ENCODE measurements around the gene RYR1. TPM values are rescaled to one million over a fixed set of nuclear protein-coding genes. Genes with fewer than 3 reads are reported as not detected.

The RYR1 gene
- total and polyA plus RNA-seq, 2 of the 13 experiments (the other 11 are each of a cell fraction or from before 2014, with no cell fraction given) = 0.03 TPM; not detected in 1

- TF ChIP-seq, protein P1, sequence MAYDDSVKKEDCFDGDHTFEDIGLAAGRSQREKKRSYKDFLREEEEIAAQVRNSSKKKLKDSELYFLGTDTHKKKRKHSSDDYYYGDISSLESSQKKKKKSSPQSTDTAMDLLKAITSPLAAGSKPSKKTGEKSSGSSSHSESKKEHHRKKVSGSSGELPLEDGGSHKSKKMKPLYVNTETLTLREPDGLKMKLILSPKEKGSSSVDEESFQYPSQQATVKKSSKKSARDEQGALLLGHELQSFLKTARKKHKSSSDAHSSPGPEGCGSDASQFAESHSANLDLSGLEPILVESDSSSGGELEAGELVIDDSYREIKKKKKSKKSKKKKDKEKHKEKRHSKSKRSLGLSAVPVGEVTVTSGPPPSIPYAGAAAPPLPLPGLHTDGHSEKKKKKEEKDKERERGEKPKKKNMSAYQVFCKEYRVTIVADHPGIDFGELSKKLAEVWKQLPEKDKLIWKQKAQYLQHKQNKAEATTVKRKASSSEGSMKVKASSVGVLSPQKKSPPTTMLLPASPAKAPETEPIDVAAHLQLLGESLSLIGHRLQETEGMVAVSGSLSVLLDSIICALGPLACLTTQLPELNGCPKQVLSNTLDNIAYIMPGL (CRISPR knock-in tag; IDR thresholded peaks at IDR 0.05; ENCODE audit: borderline replicate concordance in 1 of 2, low read depth in 1 of 2) = no peak
- TF ChIP-seq, protein P2, sequence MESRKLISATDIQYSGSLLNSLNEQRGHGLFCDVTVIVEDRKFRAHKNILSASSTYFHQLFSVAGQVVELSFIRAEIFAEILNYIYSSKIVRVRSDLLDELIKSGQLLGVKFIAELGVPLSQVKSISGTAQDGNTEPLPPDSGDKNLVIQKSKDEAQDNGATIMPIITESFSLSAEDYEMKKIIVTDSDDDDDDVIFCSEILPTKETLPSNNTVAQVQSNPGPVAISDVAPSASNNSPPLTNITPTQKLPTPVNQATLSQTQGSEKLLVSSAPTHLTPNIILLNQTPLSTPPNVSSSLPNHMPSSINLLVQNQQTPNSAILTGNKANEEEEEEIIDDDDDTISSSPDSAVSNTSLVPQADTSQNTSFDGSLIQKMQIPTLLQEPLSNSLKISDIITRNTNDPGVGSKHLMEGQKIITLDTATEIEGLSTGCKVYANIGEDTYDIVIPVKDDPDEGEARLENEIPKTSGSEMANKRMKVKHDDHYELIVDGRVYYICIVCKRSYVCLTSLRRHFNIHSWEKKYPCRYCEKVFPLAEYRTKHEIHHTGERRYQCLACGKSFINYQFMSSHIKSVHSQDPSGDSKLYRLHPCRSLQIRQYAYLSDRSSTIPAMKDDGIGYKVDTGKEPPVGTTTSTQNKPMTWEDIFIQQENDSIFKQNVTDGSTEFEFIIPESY (CRISPR knock-in tag; IDR thresholded peaks at IDR 0.05) = no peak
- no peak for TF ChIP-seq ZNF331 (CRISPR knock-in tag; IDR thresholded peaks at IDR 0.05)
- no peak for TF ChIP-seq CBFB (CRISPR knock-in tag; IDR thresholded peaks at IDR 0.05)
- TF ChIP-seq KLF11 (CRISPR knock-in tag; IDR thresholded peaks at IDR 0.05) = no peak
These were observed 49.7 kb upstream of the RYR1 start (continued) for GRCh38 chr19:38383743-38384142.

GRCh38 chr19:38384209-38385027 is 49.1 kb upstream of the RYR1 start:
- CTCF ChIA-PET (ENCODE audit: low intra/inter-chr PET ratio, low total read pairs) = no interaction called here
- in situ Hi-C loops (cut with HindIII; ENCODE audit: extremely low pct_ligation_motif_present, low pct_unique_long_range_greater_than_20kb) (no loop called here), intact Hi-C loops (cut with micrococcal nuclease; ENCODE audit: unreplicated experiment) (no loop called here)
- no TSS peak for BruUV-seq (replicated peaks)
- 0 out of 2 replicates have a peak, but pooled peaks have one; percentile 18 for TF ChIP-seq SMC3 (IDR thresholded peaks at IDR 0.05; ENCODE audit: low read length)
- TF ChIP-seq, protein P3, sequence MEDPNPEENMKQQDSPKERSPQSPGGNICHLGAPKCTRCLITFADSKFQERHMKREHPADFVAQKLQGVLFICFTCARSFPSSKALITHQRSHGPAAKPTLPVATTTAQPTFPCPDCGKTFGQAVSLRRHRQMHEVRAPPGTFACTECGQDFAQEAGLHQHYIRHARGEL (CRISPR knock-in tag; IDR thresholded peaks at IDR 0.05) = no peak
- TF ChIP-seq ZNF496 (CRISPR knock-in tag; IDR thresholded peaks at IDR 0.05; ENCODE audit: insufficient replicate concordance) = no peak
- TF ChIP-seq, protein P4, sequence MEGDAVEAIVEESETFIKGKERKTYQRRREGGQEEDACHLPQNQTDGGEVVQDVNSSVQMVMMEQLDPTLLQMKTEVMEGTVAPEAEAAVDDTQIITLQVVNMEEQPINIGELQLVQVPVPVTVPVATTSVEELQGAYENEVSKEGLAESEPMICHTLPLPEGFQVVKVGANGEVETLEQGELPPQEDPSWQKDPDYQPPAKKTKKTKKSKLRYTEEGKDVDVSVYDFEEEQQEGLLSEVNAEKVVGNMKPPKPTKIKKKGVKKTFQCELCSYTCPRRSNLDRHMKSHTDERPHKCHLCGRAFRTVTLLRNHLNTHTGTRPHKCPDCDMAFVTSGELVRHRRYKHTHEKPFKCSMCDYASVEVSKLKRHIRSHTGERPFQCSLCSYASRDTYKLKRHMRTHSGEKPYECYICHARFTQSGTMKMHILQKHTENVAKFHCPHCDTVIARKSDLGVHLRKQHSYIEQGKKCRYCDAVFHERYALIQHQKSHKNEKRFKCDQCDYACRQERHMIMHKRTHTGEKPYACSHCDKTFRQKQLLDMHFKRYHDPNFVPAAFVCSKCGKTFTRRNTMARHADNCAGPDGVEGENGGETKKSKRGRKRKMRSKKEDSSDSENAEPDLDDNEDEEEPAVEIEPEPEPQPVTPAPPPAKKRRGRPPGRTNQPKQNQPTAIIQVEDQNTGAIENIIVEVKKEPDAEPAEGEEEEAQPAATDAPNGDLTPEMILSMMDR (CRISPR knock-in tag; IDR thresholded peaks at IDR 0.05) = peak; percentile 50
- TF ChIP-seq AGO2 (optimal IDR thresholded peaks at IDR 0.05; ENCODE audit: low read depth, low read length) = no peak
- TF ChIP-seq TGIF2 (CRISPR knock-in tag; IDR thresholded peaks at IDR 0.05) = no peak
- no peak for TF ChIP-seq GFI1 (CRISPR knock-in tag; IDR thresholded peaks at IDR 0.05; ENCODE audit: borderline replicate concordance)
- TF ChIP-seq STAG1 (CRISPR knock-in tag; IDR thresholded peaks at IDR 0.05) = peak; percentile 53
- TF ChIP-seq RAD21 (CRISPR knock-in tag; IDR thresholded peaks at IDR 0.05) = peak; percentile 45
- peak; percentile 18 for TF ChIP-seq XRCC5 (optimal IDR thresholded peaks at IDR 0.05; ENCODE audit: low read length)
- H3K27ac ChIP-seq (ENCODE audit: extremely low read length, insufficient read depth, low read length) = no peak overlapping the region
- H3K4me3 ChIP-seq (replicated peaks in 1 of 3; ENCODE audit: insufficient read depth in 1 of 3, low read depth in 2 of 3, low read length in 3 of 3) = no peak overlapping the region
- H3K9me3 ChIP-seq (ENCODE audit: low read length) = no peaks in the 10 kb centered on the region
- WGBS (ENCODE audit: low lambda C conversion rate) = 76% methylated on average over 5 of the region's 10 CpGs
- peaks cover 4% of the 10 kb centered on the region; the same call in 1 of the 2 replicates for H4K20me1 ChIP-seq (ENCODE audit: insufficient read depth, low read length)
- no peaks in the 10 kb centered on the region for H3K79me2 ChIP-seq (ENCODE audit: insufficient read depth, low read length)
- H3K36me3 ChIP-seq (replicated peaks in 1 of 2; ENCODE audit: control insufficient read depth in 1 of 2, insufficient read depth in 2 of 2, low read length in 2 of 2) = peaks cover 18 to 38% of the 10 kb centered on the region in 2 experiments
- peak; percentile 56 for ATAC-seq
- no peak overlapping the region for H2AFZ ChIP-seq (ENCODE audit: low read length)
- H3K9ac ChIP-seq (ENCODE audit: insufficient read depth, low read depth, low read length) = no peak overlapping the region
- peaks cover 15% of the 10 kb centered on the region for H3K4me1 ChIP-seq (ENCODE audit: insufficient read depth, low read length)
- peaks cover 2 to 13% of the 10 kb centered on the region in 2 experiments; a peak in 3 of 5 replicates for H3K27me3 ChIP-seq (ENCODE audit: control insufficient read depth in 1 of 2, insufficient read depth in 2 of 2, low read length in 2 of 2)
- no peak for FAIRE-seq
- POLR2A ChIA-PET = interaction anchor here (1.4 to 2.5 kb wide), 2 partner anchors 10 to 24 kb away, joined by 3 to 15 read pairs; partner anchors contain the start of gene PSMD8
- H3K4me2 ChIP-seq (ENCODE audit: low read depth, low read length) = no peak overlapping the region
- peak; percentile 24 for DNase-seq (ENCODE audit: low spot score)
